SJCRH30 (cell line): ENCODE measurements around the gene UQCC5. TPM values are rescaled to one million over a fixed set of nuclear protein-coding genes. Genes with fewer than 3 reads are reported as not detected.
"Not testable (repeated sequence)": the region's sequence is repeated elsewhere in the genome, so short reads cannot be mapped to it uniquely, and the experiment has no call there.

ENCODE experiments used
- DNase-seq, 2 experiments: peaks; one replicate each; pipeline ENCODE4 v3.0.0-alpha.2; 2015 to 2020
- H3K27ac ChIP-seq: fragments of 250-450 bp; sonication (Bioruptor Pico); 2 replicates; pipeline ENCODE4 v1.5.1; 2020; ENCODE audit warnings: mild to moderate bottlenecking, moderate library complexity
- H3K27me3 ChIP-seq: fragments of 250-450 bp; sonication (Bioruptor Pico); 2 replicates; pipeline ENCODE4 v1.5.1; 2020; ENCODE audit warnings: mild to moderate bottlenecking, moderate library complexity
- H3K36me3 ChIP-seq: fragments of 250-450 bp; sonication (Bioruptor Pico); 2 replicates; pipeline ENCODE4 v1.5.1; 2020; ENCODE audit warnings: mild to moderate bottlenecking, moderate library complexity
- H3K4me1 ChIP-seq: fragments of 250-450 bp; sonication (Bioruptor Pico); 2 replicates; pipeline ENCODE4 v1.5.1; 2020; ENCODE audit warnings: mild to moderate bottlenecking, moderate library complexity
- H3K4me3 ChIP-seq: fragments of 250-450 bp; sonication (Bioruptor Pico); 2 replicates; pipeline ENCODE4 v1.5.1; 2020; ENCODE audit warnings: mild to moderate bottlenecking, moderate library complexity
- H3K9me3 ChIP-seq: fragments of 250-450 bp; sonication (Bioruptor Pico); replicated peaks from 2 replicates; pipeline ENCODE4 v1.5.1; 2020; ENCODE audit warnings: mild to moderate bottlenecking, moderate library complexity
- total RNA-seq: library from RNA; depleted of rRNA; stranded (reverse); fragments of >200 nt; shearing (Covaris generic); gene quantifications from 2 replicates; pipeline ENCODE4 v1.2.3, GENCODE V29; 2014

UQCC5 gene
- total RNA-seq, 1 experiment from 2014 or later, result 12.7 TPM

GRCh38 chr3:52523386-52524257, 12.8 kb upstream of the UQCC5 start:
- Histone ChIP-seq H3K4me1 (0 out of 2 replicates have a peak, but pooled peaks cover 3% of the 10 kb centered on the region), H3K9me3 (no peaks in the 10 kb centered on the region), H3K27ac (no peak overlapping the region), H3K36me3 (peaks cover 24% of the 10 kb centered on the region), H3K27me3 (no peaks in the 10 kb centered on the region), H3K4me3 (no peak overlapping the region)
- DNase-seq, result no peak

DNA sequence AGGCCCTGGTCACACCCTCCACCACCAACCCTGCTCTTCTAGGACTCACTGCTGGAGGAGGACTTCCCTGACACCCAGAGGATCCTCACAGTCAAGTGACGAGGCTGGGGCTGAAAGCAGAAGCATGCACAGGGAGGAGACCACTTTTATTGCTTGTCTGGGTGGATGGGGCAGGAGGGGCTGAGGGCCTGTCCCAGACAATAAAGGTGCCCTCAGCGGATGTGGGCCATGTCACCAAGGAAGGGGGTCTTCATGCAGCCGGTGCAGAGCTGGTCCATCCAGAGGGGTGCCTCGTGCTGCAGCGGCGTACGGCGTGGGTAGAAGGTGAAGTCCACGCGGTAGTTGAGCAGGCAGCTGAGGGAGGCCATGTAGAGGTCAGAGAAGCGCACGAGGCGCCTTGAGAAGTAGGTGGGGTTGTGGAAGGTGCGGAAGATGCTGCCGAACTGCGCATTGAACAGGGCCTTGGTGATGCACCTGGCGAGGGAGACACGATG, 12.1 kb upstream of the UQCC5 start:
- no peak overlapping the region for H3K27ac ChIP-seq
- peaks cover 28% of the 10 kb centered on the region for H3K36me3 ChIP-seq
- 0 out of 2 replicates have a peak, but pooled peaks cover 3% of the 10 kb centered on the region for H3K4me1 ChIP-seq
- H3K9me3 ChIP-seq, result no peaks in the 10 kb centered on the region
- DNase-seq, result no peak
- no peaks in the 10 kb centered on the region for H3K27me3 ChIP-seq
- H3K4me3 ChIP-seq, result no peak overlapping the region

DNA sequence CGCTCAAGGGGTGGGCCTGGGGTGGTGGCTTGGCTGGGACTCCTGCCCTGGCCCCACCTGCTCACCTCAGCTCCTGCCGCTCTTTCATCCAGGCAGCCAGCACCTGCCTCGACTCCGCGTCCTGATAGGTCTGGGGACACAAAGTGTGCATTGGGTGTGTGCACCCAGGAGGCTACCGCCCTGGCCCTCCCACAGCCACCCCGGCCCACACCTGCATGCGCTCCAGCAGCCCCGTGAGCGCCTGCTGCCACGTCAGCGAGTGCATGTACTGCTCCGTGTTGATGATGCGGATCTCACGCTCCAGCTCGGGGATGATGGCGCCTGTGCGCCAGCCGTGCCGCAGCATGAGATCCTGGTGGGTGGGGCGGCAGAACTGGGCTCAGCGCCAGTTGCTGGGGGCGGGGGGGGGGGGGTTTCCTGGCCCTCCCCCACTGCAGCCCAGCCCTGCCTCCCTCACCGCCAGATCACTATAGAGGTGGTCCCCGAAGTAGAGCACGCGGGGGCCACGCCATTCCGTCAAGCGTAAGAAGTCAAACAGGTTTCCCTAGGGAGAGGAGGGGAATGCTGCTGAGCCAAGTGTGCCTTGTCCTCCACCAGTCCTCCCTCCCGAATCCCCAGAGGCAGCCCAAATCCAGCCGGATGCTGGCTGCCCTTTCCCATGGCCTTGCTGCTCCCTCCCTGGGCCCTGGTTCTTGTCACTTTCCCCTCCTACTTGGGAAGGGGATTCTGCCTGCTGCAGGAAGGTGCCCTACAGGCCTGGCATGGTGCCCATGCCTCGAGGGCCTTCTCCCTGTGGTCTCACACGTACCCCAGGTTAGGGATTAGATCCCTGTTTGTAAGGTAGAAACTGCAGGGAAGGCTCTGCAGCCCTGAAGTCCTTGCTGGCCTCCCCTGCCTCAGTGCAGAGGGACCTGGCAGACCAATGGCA, 11.4 kb upstream of the UQCC5 start:
- Histone ChIP-seq H3K36me3 (peaks cover 28% of the 10 kb centered on the region), H3K4me3 (no peak overlapping the region), H3K4me1 (0 out of 2 replicates have a peak, but pooled peaks cover 3% of the 10 kb centered on the region), H3K9me3 (no peaks in the 10 kb centered on the region), H3K27me3 (no peaks in the 10 kb centered on the region), H3K27ac (no peak overlapping the region)
- no peak for DNase-seq

GRCh38 chr3:52525680-52526561, 10.5 kb upstream of the UQCC5 start:
- no peak overlapping the region for H3K4me3 ChIP-seq
- H3K36me3 ChIP-seq, result peaks cover 28% of the 10 kb centered on the region
- H3K27ac ChIP-seq, result no peak overlapping the region
- H3K27me3 ChIP-seq, result no peaks in the 10 kb centered on the region
- H3K4me1 ChIP-seq, result 0 out of 2 replicates have a peak, but pooled peaks cover 3% of the 10 kb centered on the region
- no peaks in the 10 kb centered on the region for H3K9me3 ChIP-seq
- no peak for DNase-seq

- not testable (repeated sequence) for H3K4me1 ChIP-seq, H3K27me3 ChIP-seq, DNase-seq, H3K9me3 ChIP-seq, H3K4me3 ChIP-seq, H3K27ac ChIP-seq
- peaks cover 28% of the 10 kb centered on the region for H3K36me3 ChIP-seq
These were observed 9.8 kb upstream of the UQCC5 start for GRCh38 chr3:52526671-52527038.

- Histone ChIP-seq H3K27me3 (no peaks in the 10 kb centered on the region), H3K27ac (no peak overlapping the region), H3K9me3 (no peaks in the 10 kb centered on the region), H3K4me1 (peaks cover 3% of the 10 kb centered on the region; the same call in 1 of the 2 replicates), H3K4me3 (no peak overlapping the region), H3K36me3 (peaks cover 28% of the 10 kb centered on the region)
- no peak for DNase-seq
These were observed 9.2 kb upstream of the UQCC5 start for GRCh38 chr3:52527039-52527731.

DNA sequence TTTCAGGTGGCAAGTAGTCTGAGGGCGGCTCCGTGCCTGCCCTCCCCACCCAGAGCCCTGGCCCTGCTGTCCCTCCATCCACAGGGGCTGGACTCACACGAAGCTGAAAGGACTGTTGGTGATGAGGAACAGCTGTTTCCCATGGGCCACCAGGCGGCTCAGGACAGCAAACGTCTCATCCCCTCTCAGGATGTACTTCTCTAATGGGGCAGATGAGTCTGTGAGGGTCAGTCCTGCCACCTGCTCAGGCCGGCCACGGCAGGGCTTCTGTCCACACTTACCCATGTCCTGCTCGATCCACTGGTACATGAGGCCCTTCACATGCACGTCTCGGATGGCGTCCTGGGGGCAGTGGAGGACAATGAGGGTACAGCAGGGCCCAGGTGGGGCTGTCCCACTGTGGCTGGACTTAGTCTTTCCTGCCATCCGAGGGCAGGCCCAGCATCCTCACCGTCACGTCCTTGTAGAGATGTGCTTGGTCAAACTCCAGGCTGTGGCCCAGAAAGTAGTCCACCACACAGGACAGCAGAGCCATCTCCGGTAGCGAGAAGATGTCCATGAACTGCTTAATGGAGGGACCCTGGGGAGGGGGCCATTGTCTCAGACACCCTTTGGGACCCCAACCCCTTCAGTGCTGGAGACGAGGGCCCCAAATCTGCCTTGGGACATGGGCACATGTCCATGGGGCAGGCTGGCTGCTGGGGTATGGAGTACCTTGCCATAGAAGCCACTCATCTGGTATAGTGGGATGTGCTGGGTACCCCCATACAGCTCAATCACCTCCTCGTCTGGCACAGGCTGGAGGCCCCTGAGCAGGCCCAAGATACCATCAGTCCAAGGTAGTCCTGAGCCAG, 8.4 kb upstream of the UQCC5 start:
- H3K27ac ChIP-seq, result no peak overlapping the region
- H3K9me3 ChIP-seq, result no peaks in the 10 kb centered on the region
- H3K4me3 ChIP-seq, result no peak overlapping the region
- peaks cover 28% of the 10 kb centered on the region for H3K36me3 ChIP-seq
- peaks cover 3% of the 10 kb centered on the region; the same call in 1 of the 2 replicates for H3K4me1 ChIP-seq
- no peak for DNase-seq
- H3K27me3 ChIP-seq, result no peaks in the 10 kb centered on the region

- no peaks in the 10 kb centered on the region for H3K9me3 ChIP-seq
- no peaks in the 10 kb centered on the region for H3K27me3 ChIP-seq
- H3K4me3 ChIP-seq, result no peak overlapping the region
- H3K4me1 ChIP-seq, result peaks cover 3% of the 10 kb centered on the region; the same call in 1 of the 2 replicates
- DNase-seq, result no peak
- H3K36me3 ChIP-seq, result peaks cover 28% of the 10 kb centered on the region
- H3K27ac ChIP-seq, result no peak overlapping the region
These were observed 7.6 kb upstream of the UQCC5 start for GRCh38 chr3:52528586-52529375.

- Histone ChIP-seq H3K36me3 (peaks cover 23% of the 10 kb centered on the region), H3K9me3 (no peaks in the 10 kb centered on the region), H3K27ac (no peak overlapping the region), H3K4me3 (no peak overlapping the region), H3K27me3 (no peaks in the 10 kb centered on the region), H3K4me1 (peaks cover 3% of the 10 kb centered on the region; the same call in 1 of the 2 replicates)
- no peak for DNase-seq
These were observed 6.8 kb upstream of the UQCC5 start for GRCh38 chr3:52529376-52530333.

GRCh38 chr3:52530918-52531826, 5.2 kb upstream of the UQCC5 start:
- H3K27me3 ChIP-seq, result no peaks in the 10 kb centered on the region
- H3K4me1 ChIP-seq, result no peaks in the 10 kb centered on the region; the same call in 1 of the 2 replicates
- no peaks in the 10 kb centered on the region for H3K9me3 ChIP-seq
- no peak for DNase-seq
- peaks cover 21% of the 10 kb centered on the region for H3K36me3 ChIP-seq
- H3K4me3 ChIP-seq, result no peak overlapping the region
- no peak overlapping the region for H3K27ac ChIP-seq
